ENCODE measurements around the gene ZNF518B.

ZNF518B gene

DNA sequence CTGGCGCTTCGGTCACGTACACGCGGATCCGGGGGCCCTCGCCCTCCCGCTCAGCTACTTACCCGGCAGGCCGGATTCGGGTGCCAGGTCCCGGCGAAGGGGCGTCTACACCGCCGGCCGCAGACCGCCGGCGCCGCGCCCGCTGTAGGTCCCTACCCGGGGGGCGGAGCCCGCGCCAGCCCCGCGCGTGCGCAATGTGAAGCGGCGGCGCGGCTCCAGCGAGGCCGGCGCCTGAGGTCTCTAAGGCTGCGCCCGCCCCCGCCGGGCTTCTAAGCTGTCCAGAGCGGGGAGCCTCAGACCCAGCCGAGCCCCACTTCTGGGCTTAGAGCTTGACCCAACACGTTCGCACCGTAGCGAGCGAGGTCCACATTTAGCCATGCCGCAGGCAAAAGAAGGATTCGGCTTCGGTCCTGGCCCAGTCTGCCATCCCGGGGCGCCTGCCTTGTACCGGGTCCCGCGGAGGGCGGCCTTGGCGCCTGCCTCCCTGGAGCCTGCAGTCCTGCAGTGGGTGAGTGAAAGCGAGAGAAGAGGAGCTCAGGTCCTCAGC lies at the start of gene ZNF518B:
ZNF518B (minus strand) TSS at position 172 of the 547 bp plus-strand sequence. CDS start 11,098 bp downstream, outside the sequence.
- no peak for FAIRE-seq

DNA sequence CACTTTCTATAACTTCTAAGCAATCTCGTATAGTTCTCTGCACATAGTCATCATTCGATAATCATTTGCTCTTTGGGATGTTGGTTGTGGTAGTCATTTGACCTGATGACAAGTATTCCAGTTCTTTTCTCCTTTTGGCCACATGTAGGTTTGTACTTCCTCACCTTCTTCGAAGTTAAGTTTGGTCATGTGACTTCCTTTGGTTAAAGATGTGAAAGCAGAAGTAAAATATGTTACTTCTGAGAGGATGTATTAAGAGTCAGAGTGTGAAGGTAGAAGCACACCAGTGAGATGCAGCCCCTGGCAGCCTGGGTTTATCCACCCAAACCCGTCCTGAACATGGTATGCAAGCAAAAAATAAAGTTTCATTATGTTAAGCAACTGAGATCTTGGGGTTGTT lies 48.9 kb upstream of the ZNF518B start:
- FAIRE-seq = no peak

GRCh38 chr4:10504570-10505179 lies 47.4 kb upstream of the ZNF518B start:
- FAIRE-seq = no peak

- FAIRE-seq = no peak
These were observed 45.5 kb upstream of the ZNF518B start for GRCh38 chr4:10502717-10503116.

DNA sequence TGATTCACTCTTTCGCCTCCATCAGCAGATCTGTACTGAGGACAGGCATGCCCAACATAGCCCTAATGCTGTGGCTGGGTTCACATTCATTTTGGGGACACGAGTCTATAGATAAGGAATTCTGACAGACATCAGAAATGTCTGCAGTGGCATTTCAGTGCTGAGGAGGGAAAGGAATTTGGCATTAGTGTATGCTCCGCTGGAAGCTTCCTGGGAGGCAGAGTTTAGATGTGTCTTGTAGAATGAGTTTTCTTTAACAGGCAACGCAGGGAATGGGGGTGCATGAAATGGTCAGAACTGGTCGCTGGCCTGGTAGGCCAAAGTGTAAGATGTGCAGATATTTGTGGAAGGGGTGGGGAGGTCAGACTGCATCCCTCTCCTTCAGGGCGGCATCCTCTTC lies 43.5 kb upstream of the ZNF518B start:
- FAIRE-seq = no peak

- FAIRE-seq = no peak
These were observed 39.0 kb upstream of the ZNF518B start for GRCh38 chr4:10496200-10496599.

DNA sequence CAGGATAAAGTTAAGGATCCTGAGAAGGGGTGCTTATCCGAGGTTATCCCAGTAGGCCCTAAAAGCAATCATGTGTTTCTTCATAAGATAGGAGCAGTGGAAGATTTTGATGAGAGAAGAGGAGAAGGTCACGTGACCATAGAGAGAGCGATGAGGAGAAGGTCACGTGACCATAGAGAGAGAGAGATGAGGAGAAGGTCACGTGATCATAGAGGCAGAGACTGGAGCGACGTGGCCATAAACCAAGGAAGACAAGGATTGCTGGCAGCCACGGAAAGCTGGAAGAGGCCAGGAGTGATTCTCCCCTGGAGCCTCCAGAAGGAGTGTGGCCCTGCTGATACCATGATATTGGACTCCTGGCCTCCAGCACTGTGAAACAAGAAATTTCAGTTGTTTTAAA lies 38.4 kb upstream of the ZNF518B start:
- no peak for FAIRE-seq

DNA sequence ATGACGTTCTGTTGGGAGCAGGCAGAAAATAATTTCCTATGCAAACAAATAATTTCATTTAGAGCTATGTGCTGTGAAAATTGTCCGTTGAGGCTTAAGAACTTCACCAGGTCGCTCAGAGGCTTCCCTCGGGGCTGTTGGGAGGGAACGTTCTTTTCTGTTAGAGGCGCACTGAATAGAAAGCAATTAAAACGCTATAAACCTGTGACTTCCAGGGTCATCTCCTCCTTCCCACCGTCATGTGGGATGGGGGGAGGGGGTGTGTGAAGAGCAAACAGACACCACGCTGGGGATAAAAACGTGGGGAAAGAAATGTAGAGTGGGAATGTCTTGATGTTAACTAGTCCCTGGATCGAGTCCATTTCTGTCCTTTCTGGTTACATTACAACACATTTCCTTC lies 35.2 kb upstream of the ZNF518B start:
- no peak for FAIRE-seq

DNA sequence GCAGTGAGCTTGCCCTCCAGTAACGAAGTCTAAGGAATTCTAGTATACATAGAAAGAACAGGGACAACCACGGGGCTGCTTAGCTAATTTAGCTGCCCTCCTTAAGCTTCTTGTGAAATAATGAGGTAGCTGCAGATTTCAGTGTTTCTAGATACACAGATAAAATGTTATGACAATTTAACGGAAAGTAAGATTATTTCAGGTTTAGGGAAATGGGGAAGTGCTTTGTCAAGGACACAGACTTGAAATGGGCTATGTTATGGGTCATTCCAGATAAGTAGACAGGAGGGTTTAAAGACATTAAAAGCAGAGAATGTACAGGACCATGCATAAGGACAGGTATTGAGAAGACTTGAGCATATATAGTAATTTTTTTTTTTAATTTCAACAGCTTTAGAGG lies 34.2 kb upstream of the ZNF518B start:
- no peak for FAIRE-seq

DNA sequence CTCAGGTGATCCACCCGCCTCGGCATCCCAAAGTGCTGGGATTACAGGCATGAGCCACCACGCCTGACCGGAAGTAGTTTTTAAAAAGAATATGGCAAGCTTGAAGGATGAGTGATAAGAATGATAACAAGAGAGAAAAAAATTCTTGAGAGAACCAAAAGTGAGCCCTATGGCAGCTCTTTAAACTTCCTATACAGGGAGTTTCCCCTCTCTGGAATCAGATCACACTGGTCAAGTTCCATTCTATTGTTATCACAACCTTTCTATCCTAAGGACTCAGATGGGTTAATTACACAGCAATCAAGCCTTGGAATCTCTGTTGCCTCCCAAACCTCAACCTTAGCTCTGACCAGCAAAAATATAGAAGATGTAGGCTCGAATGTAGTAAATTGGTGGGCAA lies 33.8 kb upstream of the ZNF518B start:
- no peak for FAIRE-seq

DNA sequence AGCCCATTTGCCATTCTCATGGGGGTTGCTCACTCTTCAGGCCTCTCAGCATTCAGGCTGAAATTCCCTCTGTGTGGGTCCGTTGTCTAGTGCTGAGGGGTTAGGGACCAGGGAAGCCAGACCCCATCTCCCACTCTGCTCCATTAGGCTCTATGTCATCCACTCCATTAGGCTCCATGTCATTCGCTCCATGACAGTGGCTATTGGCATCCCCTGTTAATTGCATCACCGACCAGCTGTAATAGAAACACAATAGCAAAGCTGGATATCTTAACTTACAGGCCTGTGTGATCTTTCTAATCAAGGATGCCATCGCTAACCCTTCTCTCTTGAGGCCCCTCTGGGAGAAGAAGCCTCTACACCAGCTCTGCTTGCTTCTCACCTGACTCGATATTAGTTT lies 25.7 kb upstream of the ZNF518B start:
- FAIRE-seq = no peak

GRCh38 chr4:10480616-10481015 lies 23.4 kb upstream of the ZNF518B start:
- FAIRE-seq = no peak

GRCh38 chr4:10478621-10479020 lies 21.4 kb upstream of the ZNF518B start:
- no peak for FAIRE-seq

DNA sequence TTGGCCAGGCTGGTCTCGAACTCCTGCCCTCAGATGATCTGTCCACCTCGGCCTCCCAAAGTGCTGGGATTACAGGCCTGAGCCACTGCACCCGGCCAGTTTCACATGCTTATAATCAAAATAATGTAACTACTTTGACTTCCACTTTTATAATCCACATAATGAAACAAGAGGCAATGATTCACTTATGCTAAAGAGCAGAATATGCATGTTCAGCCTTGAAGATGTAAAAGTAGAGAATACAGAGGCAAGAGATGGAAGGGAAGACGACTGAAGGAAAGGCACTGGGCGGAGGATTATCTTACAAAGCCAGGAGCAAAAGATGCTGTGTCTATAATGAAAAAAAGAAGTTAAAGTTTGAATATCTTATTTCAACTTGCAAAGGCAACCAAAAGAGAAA lies 13.3 kb upstream of the ZNF518B start:
- no peak for FAIRE-seq

DNA sequence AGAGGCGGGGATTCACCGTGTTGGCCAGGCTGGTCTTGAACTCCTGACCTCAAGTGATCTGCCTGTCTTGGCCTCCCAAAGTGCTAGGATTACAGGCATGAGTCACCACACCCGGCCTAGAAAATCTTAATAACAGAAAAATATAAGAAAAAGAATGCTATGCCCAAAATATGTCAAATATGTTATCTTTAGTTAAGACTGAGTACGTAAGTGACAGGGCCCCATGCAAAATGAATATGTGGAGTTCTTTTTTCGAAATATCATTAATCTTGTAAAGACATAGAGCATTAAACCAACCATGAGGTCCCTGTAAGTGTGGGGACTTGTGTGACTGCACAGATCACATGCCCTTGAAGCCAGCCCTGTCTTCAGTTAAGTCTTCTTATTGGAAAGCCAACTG lies 8.9 kb upstream of the ZNF518B start:
- FAIRE-seq = no peak

DNA sequence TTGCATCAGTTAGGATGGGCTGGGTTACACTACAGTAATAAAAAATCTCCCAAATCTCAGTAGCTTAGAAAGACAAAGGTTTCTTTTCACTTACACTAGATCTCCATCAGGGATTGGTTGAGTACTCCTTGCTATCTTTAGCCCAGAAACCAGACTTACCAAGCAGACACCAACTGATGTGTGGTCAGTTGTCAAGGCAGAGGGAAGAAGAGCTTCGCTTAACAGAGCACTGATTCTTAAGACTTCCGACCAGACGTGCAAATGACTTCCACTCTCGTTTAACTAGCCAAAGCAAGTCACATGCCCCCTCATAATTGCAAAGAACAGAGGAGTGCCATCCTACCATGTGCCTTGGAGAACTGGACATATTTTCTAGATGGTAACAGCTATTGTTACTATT lies 5.7 kb upstream of the ZNF518B start:
- no peak for FAIRE-seq

DNA sequence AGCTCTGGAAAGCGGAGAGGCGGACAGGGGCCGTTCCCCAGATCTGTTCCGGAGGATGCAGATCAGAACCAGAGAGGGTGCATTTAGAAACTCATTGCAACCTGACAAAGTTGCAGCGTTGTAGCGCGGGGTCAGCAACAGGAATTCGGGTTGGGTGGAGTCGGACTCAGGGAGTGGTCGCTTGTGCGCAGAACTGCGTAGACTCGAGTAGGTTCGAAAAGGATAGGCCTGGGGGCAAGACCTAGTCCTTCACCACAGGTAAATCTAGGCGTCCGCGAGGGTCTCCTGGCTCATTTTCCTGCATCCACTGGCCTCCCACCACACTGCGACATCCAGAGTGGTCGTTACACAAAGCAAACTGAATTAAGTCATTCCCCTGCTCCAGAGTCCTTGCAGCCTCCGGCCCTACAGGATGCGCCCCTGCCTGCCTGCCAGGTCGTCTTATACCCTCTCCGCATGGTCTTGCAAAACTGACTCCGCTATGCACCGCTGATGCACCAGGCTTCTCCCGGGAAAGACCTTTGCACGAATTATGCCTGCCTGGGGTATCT lies 4.7 kb upstream of the ZNF518B start:
- no peak for FAIRE-seq

- no peak for FAIRE-seq
These were observed 4.0 kb upstream of the ZNF518B start for GRCh38 chr4:10461091-10461849.

DNA sequence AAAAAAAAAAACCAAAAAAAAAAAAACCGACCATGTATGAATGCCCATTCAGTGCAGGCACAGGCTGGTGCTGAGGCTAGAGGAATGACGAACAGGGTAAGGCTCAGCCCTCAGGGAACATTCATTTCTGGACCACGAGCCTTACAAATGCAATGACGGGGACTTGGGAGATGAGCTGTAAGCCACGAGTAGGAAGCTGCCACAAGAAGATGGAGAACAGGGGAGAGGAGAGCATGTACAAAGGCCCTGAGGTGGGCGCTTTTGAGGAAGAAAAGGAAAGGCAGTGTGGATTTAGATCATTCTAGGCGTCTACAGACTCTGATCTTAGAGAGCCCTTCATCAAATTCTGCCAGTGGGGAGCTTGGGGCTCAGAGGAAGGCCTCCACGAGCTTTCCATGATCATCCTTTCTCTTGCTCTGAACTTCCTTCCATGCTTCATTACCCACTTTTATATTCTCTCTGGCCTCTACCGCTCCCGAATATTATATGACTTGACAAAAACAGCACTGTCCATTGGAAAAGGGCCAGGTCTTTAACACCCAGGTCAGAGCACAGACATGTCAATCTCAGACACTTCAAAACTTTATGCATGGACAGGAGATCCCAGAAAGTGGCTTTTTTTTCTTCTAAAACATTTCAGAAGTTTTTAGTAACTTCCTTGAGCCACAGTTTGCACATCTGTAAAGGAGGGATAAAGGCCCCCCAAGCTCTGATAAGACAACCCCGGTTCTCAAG lies 3.3 kb upstream of the ZNF518B start:
- FAIRE-seq = no peak

- FAIRE-seq = no peak
These were observed 2.1 kb upstream of the ZNF518B start for GRCh38 chr4:10459305-10459704.

GRCh38 chr4:10458177-10458576 lies 951 bp upstream of the ZNF518B start:
- no peak for FAIRE-seq

- no peak for FAIRE-seq
These were observed 501 bp downstream of the ZNF518B start for GRCh38 chr4:10456595-10457254.

GRCh38 chr4:10456260-10456594 lies 999 bp downstream of the ZNF518B start:
- FAIRE-seq = no peak
